Right atrium auricular region (tissue), 2 donors: ENCODE measurements around the gene MGME1. TPM values are rescaled to one million over a fixed set of nuclear protein-coding genes. Genes with fewer than 3 reads are reported as not detected.
A peak's percentile ranks its signal among the peaks of the same experiment; 100 is the strongest.

ENCODE experiments used
- DNase-seq: peaks from one replicate; pipeline ENCODE4 v3.0.0-alpha.2; 2019; ENCODE audit warnings: low spot score
- H3K27ac ChIP-seq, 2 donors: fragments of 200-600 bp; sonication (generic); 1 replicate in 1 of 2; 2 replicates in 1 of 2; pipeline ENCODE4 v1.5.1; 2016 to 2019
- H3K27me3 ChIP-seq, 2 donors: fragments of 200-600 bp; sonication (generic); one replicate each; pipeline versions ENCODE4 v1.5.1 to v1.6.0; 2017 to 2019
- H3K36me3 ChIP-seq: fragments of 200-600 bp; sonication (generic); one replicate; pipeline ENCODE4 v1.5.1; 2016
- H3K4me1 ChIP-seq, 2 donors: fragments of 200-600 bp; sonication (generic); one replicate each; pipeline versions ENCODE4 v1.5.1 to v1.6.0; 2017 to 2019
- H3K4me3 ChIP-seq, 2 donors: fragments of 200-600 bp; sonication (generic); 1 replicate in 1 of 2; 2 replicates in 1 of 2; pipeline ENCODE4 v1.5.1; 2017 to 2019; ENCODE audit warnings: mild to moderate bottlenecking in 1 of 2, moderate library complexity in 1 of 2
- H3K9me3 ChIP-seq, 2 donors: fragments of 200-600 bp; sonication (generic); one replicate each; pipeline ENCODE4 v1.5.1; 2019
- total RNA-seq, 2 donors: library from RNA; depleted of rRNA; stranded (reverse); fragments of >200 nt; gene quantifications; one replicate each; pipeline ENCODE4 v1.1.0, GENCODE V29; 2016
- TF ChIP-seq, protein P1 (sequence below), 2 donors: fragments of 200-600 bp; sonication (generic); IDR thresholded peaks; one replicate each; pipeline ENCODE4 v1.5.1; 2019; ENCODE audit warnings: antibody characterized with exemption in 2 of 2

The MGME1 gene
- total RNA-seq, 2 donors from 2014 or later: 2.7 to 7.1 TPM

DNA sequence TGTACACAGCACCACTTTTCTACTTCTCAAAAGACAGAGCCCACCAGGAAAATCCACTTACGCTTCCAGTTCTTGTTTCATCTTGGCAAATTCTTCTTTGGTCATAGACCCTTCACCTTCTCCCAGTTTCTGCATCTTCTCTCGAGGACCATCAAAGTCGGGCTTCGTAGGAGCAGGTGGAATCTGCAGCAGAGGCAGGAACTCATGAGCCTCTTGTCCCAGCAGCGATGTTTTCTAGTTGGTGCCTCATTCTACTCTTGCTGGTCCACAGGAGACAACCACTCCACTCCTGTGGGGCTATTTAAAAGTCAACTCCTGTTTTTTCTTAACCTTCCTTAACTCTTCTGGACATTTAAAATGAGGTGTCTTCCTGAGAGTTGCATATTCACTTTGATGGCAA lies 14.9 kb upstream of the MGME1 start:
- H3K4me3 ChIP-seq: no peak overlapping the region
- peaks cover 69% of the 10 kb centered on the region for H3K36me3 ChIP-seq
- no peak overlapping the region for H3K27ac ChIP-seq
- no peak for DNase-seq
- peaks cover 0 to 16% of the 10 kb centered on the region in 2 donors for H3K4me1 ChIP-seq
- H3K27me3 ChIP-seq: no peaks in the 10 kb centered on the region
- H3K9me3 ChIP-seq: no peaks in the 10 kb centered on the region
- TF ChIP-seq, protein P1, sequence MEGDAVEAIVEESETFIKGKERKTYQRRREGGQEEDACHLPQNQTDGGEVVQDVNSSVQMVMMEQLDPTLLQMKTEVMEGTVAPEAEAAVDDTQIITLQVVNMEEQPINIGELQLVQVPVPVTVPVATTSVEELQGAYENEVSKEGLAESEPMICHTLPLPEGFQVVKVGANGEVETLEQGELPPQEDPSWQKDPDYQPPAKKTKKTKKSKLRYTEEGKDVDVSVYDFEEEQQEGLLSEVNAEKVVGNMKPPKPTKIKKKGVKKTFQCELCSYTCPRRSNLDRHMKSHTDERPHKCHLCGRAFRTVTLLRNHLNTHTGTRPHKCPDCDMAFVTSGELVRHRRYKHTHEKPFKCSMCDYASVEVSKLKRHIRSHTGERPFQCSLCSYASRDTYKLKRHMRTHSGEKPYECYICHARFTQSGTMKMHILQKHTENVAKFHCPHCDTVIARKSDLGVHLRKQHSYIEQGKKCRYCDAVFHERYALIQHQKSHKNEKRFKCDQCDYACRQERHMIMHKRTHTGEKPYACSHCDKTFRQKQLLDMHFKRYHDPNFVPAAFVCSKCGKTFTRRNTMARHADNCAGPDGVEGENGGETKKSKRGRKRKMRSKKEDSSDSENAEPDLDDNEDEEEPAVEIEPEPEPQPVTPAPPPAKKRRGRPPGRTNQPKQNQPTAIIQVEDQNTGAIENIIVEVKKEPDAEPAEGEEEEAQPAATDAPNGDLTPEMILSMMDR (IDR thresholded peaks at IDR 0.05): no peak

DNA sequence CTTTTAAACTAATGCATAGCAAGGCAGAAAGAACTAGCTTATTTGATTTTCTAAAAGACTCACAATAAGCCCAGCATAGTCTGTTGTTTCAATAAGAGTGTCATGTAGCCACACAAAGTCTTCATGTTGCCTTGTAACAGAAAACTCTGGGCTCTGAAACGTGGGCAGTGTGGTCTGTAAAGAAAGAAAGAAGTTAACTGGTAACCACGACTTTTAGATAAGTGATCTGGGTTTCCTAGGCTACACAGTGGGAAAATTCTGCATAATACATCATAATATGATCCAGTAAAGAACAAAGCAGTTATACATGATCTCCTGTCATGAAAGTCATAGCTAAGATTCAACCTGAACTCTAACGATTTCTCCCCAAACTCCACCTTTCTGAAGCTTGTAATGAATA lies 13.5 kb upstream of the MGME1 start:
- H3K36me3 ChIP-seq: peaks cover 55% of the 10 kb centered on the region
- no peak overlapping the region for H3K27ac ChIP-seq
- peaks cover 0 to 28% of the 10 kb centered on the region in 2 donors for H3K4me1 ChIP-seq
- no peak for DNase-seq
- TF ChIP-seq, protein P1 (IDR thresholded peaks at IDR 0.05): no peak
- no peak overlapping the region for H3K4me3 ChIP-seq
- no peaks in the 10 kb centered on the region for H3K27me3 ChIP-seq
- no peaks in the 10 kb centered on the region for H3K9me3 ChIP-seq

DNA sequence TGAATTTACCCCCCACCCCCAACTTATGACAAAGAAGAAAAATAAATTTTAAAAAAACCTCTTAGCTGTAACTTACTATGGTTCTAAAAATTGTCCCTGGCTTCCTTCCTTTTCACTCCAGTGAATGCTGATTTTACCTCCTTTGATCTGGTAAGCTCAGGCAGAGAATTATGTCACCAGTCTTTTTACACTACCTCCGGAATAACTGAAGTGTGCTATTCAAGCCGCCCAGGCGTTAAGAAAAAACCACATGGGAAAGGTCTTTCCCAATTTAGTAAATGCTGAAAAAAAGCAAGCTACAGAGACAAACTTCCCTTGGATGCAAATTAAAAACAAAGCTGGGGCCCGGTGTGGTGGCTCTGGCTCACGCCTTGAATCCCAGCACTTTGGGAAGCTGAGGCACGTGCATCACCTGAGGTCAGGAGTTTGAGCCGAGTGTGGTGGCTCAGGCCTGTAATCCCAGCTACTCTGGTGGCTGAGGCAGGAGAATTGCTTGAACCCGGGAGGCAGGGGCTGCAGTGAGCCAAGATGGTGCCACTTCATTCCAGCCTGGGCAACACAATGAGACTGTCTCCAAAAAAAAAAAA lies 12.6 kb upstream of the MGME1 start:
- H3K27me3 ChIP-seq: no peaks in the 10 kb centered on the region
- peaks cover 0 to 33% of the 10 kb centered on the region in 2 donors for H3K4me1 ChIP-seq
- no peak overlapping the region for H3K4me3 ChIP-seq
- no peaks in the 10 kb centered on the region for H3K9me3 ChIP-seq
- no peak for DNase-seq
- no peak overlapping the region for H3K27ac ChIP-seq
- H3K36me3 ChIP-seq: peaks cover 46% of the 10 kb centered on the region
- TF ChIP-seq, protein P1 (IDR thresholded peaks at IDR 0.05): no peak

DNA sequence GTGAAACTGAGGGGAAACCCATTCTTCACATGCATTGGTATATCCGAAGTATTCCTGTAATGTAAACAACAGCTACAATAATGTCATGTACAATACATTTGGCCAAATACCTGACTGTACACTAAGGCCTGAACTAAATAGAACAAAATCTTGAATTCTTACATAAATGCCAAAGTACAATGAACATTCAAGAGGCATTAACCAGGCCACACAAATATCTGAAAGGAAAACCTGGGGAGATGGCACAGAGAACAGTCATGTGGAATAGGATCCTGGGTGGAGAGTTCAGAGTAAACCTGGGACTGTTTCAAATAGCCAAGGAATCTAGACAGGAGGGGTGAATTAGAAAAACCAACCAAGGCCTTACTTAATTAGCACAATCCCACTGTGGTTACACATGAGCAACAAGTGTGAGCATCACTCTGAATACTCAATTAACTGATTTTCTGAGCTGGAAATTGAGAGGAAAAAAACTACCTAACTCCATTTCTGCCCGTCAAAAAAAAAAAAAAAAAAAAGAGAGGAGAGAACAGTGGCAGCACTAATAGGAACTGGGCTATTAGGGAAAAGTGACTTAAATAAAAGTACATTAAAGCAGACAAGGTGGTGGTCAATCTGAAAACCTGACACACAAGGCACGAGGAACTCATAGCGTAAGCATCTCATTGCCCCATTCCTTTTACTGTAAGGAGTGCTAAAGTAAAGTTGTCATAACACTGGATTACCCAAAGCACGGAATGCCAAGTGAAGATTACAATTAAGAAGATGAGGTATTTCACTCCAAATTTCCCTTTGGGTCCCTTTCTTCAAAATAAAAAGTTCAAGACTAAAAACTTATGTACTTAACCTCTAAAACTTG lies 11.1 kb upstream of the MGME1 start:
- TF ChIP-seq, protein P1 (IDR thresholded peaks at IDR 0.05): no peak
- no peak for DNase-seq
- Histone ChIP-seq H3K4me3 (no peak overlapping the region), H3K27ac (peak overlapping the region in 1 of 2 donors; percentile 46), H3K27me3 (no peaks in the 10 kb centered on the region), H3K36me3 (peaks cover 31% of the 10 kb centered on the region), H3K4me1 (peaks cover 0 to 48% of the 10 kb centered on the region in 2 donors), H3K9me3 (no peaks in the 10 kb centered on the region)

DNA sequence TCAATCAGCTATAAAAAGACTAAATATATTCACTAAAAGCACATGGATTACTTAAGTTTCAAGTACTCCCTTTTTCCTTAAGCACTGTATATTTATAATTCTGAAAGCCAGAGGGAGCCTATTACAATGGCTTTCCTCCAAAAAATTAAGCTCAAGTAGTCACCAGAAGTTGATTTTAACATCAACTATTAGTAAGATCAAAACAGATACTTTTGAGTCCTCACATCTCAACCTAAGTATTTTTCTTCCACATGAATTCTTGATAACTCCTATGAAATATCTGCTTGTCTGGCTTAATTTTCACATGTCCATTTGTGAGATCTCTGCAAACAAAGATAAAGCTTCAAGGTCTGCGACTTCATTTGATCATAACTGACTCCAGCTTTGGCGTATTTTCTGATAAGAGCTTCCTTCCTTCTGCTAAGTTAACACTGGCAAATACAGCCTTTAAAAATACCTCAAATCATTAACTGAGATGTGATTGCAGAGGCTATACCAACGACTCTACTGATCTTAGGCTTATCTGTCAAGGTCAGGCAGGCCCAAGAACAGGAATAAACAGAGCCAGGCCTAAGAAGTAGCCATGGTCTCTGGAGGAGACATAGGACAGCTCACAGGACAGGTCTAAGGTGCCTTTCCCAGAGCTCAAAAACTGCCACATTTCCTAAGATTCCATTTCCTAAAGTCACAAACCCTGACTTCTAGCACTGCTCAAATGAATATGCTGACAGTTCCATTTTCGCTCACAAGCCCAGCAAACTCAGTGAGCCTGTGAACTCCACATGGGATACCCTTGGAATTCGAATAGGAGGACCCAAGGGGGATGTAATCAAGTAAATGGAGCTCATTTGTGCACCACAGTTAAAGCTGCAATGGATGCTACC lies 10.2 kb upstream of the MGME1 start:
- H3K27ac ChIP-seq: peak overlapping the region; percentile 40 to 46
- H3K27me3 ChIP-seq: no peaks in the 10 kb centered on the region
- DNase-seq: no peak
- TF ChIP-seq, protein P1 (IDR thresholded peaks at IDR 0.05): peak in 1 of 2 donors; percentile 47
- H3K9me3 ChIP-seq: no peaks in the 10 kb centered on the region
- H3K4me1 ChIP-seq: peaks cover 0 to 57% of the 10 kb centered on the region in 2 donors
- no peak overlapping the region for H3K4me3 ChIP-seq
- H3K36me3 ChIP-seq: peaks cover 22% of the 10 kb centered on the region
